ENCODE data around the gene DLK2. TPM values are rescaled to one million over a fixed set of nuclear protein-coding genes. Genes with fewer than 3 reads are reported as not detected.

DLK2 gene
- total and polyA plus RNA-seq, 2 donors from 2014 or later, result 0.50 TPM; not detected in 1

GRCh38 chr6:43490523-43490939, 35.2 kb upstream of the DLK2 start:
- intact Hi-C loops (cut with DNase I), result no loop called here
- peaks cover 0 to 23% (median 7%) of the 10 kb centered on the region in 3 donors for H3K4me1 ChIP-seq (ENCODE audit: control insufficient read depth in 2 of 3, insufficient read depth in 2 of 3, low read depth in 1 of 3, low read length in 3 of 3)
- DNase-seq, result no peak
- FAIRE-seq, result no peak
- H3K27ac ChIP-seq (ENCODE audit: low read depth in 2 of 2, low read length in 2 of 2), result no peak overlapping the region
- no peak overlapping the region for H3K9ac ChIP-seq (ENCODE audit: low read length in 3 of 3)
- H3K9me3 ChIP-seq (ENCODE audit: control insufficient read depth in 2 of 3, insufficient read depth in 1 of 3, low read length in 3 of 3), result no peaks in the 10 kb centered on the region
- TF ChIP-seq CTCF (IDR thresholded peaks at IDR 0.05; ENCODE audit: borderline replicate concordance, extremely low read depth, insufficient read depth), result no peak
- H3K27me3 ChIP-seq (ENCODE audit: control insufficient read depth, insufficient read depth, low read length), result no peaks in the 10 kb centered on the region
- H3K36me3 ChIP-seq (ENCODE audit: control insufficient read depth in 2 of 3, insufficient read depth in 3 of 3, low read length in 3 of 3), result peaks cover 0 to 4% (median 0%) of the 10 kb centered on the region in 3 donors
- H3K4me3 ChIP-seq (ENCODE audit: low read length in 3 of 3), result no peak overlapping the region

- Histone ChIP-seq H3K27me3 (ENCODE audit: control insufficient read depth, insufficient read depth, low read length) (no peaks in the 10 kb centered on the region), H3K4me3 (ENCODE audit: low read length in 3 of 3) (no peak overlapping the region), H3K9me3 (ENCODE audit: control insufficient read depth in 2 of 3, insufficient read depth in 1 of 3, low read length in 3 of 3) (no peaks in the 10 kb centered on the region), H3K27ac (ENCODE audit: low read depth in 2 of 2, low read length in 2 of 2) (no peak overlapping the region), H3K9ac (ENCODE audit: low read length in 3 of 3) (no peak overlapping the region), H3K36me3 (ENCODE audit: control insufficient read depth in 2 of 3, insufficient read depth in 3 of 3, low read length in 3 of 3) (peaks cover 0 to 4% (median 0%) of the 10 kb centered on the region in 3 donors), H3K4me1 (ENCODE audit: control insufficient read depth in 2 of 3, insufficient read depth in 2 of 3, low read depth in 1 of 3, low read length in 3 of 3) (peaks cover 0 to 23% (median 5%) of the 10 kb centered on the region in 3 donors)
- intact Hi-C loops (cut with DNase I), result no loop called here
- DNase-seq, result no peak
- FAIRE-seq, result no peak
- no peak for TF ChIP-seq CTCF (IDR thresholded peaks at IDR 0.05; ENCODE audit: borderline replicate concordance, extremely low read depth, insufficient read depth)
Observed at GRCh38 chr6:43489277-43490072, 34.1 kb upstream of the DLK2 start.

- intact Hi-C loops (cut with DNase I), result no loop called here
- no peak for DNase-seq
- Histone ChIP-seq H3K9ac (ENCODE audit: low read length in 3 of 3) (no peak overlapping the region), H3K36me3 (ENCODE audit: control insufficient read depth in 2 of 3, insufficient read depth in 3 of 3, low read length in 3 of 3) (peaks cover 0 to 4% (median 0%) of the 10 kb centered on the region in 3 donors), H3K27ac (ENCODE audit: low read depth in 2 of 2, low read length in 2 of 2) (no peak overlapping the region), H3K4me3 (ENCODE audit: low read length in 3 of 3) (no peak overlapping the region), H3K4me1 (ENCODE audit: control insufficient read depth in 2 of 3, insufficient read depth in 2 of 3, low read depth in 1 of 3, low read length in 3 of 3) (peaks cover 0 to 19% (median 2%) of the 10 kb centered on the region in 3 donors), H3K27me3 (ENCODE audit: control insufficient read depth, insufficient read depth, low read length) (no peaks in the 10 kb centered on the region), H3K9me3 (ENCODE audit: control insufficient read depth in 2 of 3, insufficient read depth in 1 of 3, low read length in 3 of 3) (no peaks in the 10 kb centered on the region)
- FAIRE-seq, result no peak
- TF ChIP-seq CTCF (IDR thresholded peaks at IDR 0.05; ENCODE audit: borderline replicate concordance, extremely low read depth, insufficient read depth), result no peak
Observed at GRCh38 chr6:43488667-43489276, 33.4 kb upstream of the DLK2 start.

Data from kidney (tissue), 14 donors.